ENCODE results near the gene NVL. TPM values are rescaled to one million over a fixed set of nuclear protein-coding genes. Genes with fewer than 3 reads are reported as not detected.

Gene NVL
- total RNA-seq, 2 experiments from 2014 or later = 47.7 to 53.6 TPM

DNA sequence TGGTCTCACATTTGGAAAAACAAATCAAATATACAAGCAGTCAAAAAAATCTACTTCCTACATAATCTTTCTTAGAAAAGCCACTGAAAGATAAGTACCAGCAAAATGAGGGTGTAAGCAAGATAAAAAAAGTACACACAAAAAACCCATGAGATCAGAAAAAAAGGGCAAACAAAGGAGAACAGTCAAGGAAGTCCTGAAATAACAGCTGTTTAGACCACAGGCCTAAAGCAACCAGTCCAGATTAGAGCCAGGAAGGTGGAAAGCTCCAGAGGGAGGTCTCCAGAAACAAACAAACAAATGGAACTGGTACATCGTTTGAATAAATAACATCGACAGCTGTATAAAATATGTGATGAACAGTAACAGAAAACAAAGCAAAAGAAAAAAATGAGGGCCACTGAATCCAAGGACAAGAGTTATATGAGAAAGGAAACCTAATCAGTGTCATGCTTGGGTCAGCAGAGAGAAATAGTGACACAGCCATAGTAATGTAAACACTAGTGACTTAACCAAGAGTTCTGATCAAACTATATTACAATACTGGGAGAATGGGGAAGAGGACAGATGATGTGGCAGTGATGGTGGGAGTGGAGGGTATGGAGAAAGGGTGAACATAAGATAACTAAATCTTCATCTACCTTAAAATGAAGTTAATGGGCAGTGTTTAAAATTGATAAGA, 67.5 kb downstream of the NVL start:
- Mint-ChIP-seq H3K36me3 (peaks cover 46% of the 10 kb centered on the region), H3K4me1 (peaks cover 42% of the 10 kb centered on the region)
- peak; percentile 52 for ATAC-seq

DNA sequence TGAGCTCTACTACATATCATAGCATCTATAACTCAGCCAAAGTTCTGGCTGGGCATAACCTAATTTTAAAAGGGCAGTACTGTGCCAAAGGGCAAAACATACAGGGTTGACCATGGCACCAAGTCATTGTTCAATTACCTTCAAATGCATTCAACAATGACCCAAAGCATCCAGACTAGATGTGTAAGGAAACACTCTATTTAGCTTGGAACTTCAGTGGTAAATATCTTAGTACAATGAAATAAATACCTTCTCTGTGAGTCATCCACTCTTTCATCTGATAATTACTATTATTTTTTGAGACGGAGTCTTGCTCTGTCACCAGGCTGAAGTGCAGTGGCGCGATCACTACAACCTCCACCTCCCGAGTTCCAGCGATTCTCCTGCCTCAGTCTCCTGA, 70.0 kb downstream of the NVL start:
- no peak for ATAC-seq
- Mint-ChIP-seq H3K27ac (no peak overlapping the region), H3K27me3 (no peaks in the 10 kb centered on the region), H3K4me1 (peaks cover 27% of the 10 kb centered on the region), H3K9me3 (ENCODE audit: low read depth) (no peaks in the 10 kb centered on the region), H3K36me3 (peaks cover 42% of the 10 kb centered on the region), H3K4me3 (no peak overlapping the region)
- CTCF ChIA-PET = interaction anchor here (0.8 to 1.2 kb wide), 5 partner anchors 8 to 144 kb away, joined by 3 to 7 read pairs (median 4); no protein-coding TSS in a partner anchor
- DNase-seq = no peak

More for the DNA sequence above, 67.5 kb downstream of the NVL start:
- H3K4me3 Mint-ChIP-seq = no peak overlapping the region
- H3K27ac Mint-ChIP-seq = peak overlapping the region; percentile 78
- CTCF ChIA-PET = no interaction called here
- H3K27me3 Mint-ChIP-seq = no peaks in the 10 kb centered on the region
- DNase-seq = no peak
- no peaks in the 10 kb centered on the region for H3K9me3 Mint-ChIP-seq (ENCODE audit: low read depth)

DNA sequence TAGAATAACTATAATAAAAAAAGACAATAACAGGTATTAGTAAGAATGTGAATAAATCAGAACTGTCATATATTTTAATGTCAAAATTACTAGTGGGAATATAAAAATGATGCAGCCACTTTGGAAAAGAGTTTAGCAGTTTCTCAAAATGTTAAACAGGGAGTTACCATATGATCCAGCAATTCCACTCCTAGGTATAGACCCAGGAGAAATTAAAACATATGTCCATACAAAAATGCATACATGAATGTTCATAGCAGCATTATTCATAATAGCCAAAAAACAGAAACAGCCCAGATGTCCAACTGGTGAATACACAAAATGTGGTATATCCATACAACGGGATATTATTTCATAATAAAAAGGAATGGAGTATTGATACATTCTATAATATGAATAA, 71.6 kb downstream of the NVL start:
- no peaks in the 10 kb centered on the region for H3K9me3 Mint-ChIP-seq (ENCODE audit: low read depth)
- H3K27ac Mint-ChIP-seq = no peak overlapping the region
- no peak for ATAC-seq
- H3K36me3 Mint-ChIP-seq = peaks cover 32% of the 10 kb centered on the region
- no peak overlapping the region for H3K4me3 Mint-ChIP-seq
- no peaks in the 10 kb centered on the region for H3K27me3 Mint-ChIP-seq
- no peak for DNase-seq
- CTCF ChIA-PET = no interaction called here
- peaks cover 21% of the 10 kb centered on the region for H3K4me1 Mint-ChIP-seq

DNA sequence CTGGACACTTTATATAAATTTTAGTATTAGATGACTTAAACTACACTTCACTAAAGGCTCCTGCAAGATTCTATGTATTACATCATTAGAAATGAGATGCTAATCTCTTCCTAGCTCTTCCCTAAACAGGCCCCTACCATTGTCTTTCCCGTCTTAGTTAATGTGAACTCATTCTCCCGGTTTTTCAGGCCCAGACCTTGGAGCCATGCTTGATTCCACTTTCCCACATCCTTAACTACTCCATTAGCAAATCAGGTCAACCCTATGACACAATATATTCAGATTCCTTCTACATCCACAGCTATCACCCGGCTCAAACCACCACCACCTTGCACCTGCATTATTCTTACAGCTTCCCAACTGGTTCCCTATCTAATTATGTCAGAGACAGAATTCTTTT, 73.3 kb downstream of the NVL start:
- Mint-ChIP-seq H3K4me3 (no peak overlapping the region), H3K27me3 (no peaks in the 10 kb centered on the region), H3K36me3 (peaks cover 24% of the 10 kb centered on the region), H3K27ac (no peak overlapping the region), H3K9me3 (ENCODE audit: low read depth) (no peaks in the 10 kb centered on the region), H3K4me1 (peaks cover 6% of the 10 kb centered on the region)
- no peak for ATAC-seq
- CTCF ChIA-PET = no interaction called here
- no peak for DNase-seq

DNA sequence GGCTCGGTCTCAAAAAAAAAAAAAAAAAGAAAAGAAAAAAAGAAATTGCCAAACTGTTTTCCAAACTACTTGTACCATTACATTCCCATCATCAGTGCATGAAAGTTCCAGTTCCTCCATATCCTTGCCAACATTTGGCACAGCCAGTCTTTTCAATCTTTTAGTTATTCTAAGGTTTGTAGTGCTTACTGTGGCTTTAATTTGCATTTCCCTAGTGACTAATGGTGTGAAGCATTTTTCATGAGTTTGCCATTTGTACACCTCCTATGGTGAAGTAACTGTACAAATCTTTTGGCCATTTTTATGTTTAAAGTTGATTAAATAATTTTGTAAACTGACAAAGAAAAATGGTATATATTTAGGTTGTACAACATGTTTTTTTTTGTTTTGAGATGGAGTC, 76.3 kb downstream of the NVL start:
- Mint-ChIP-seq H3K4me1 (no peaks in the 10 kb centered on the region), H3K36me3 (peaks cover 14% of the 10 kb centered on the region), H3K9me3 (ENCODE audit: low read depth) (no peaks in the 10 kb centered on the region), H3K27ac (no peak overlapping the region), H3K4me3 (no peak overlapping the region), H3K27me3 (no peaks in the 10 kb centered on the region)
- no peak for DNase-seq
- ATAC-seq = no peak
- CTCF ChIA-PET = interaction anchor here (1.0 kb wide), 1 partner anchor 43 kb away, joined by 3 read pairs; no protein-coding TSS in a partner anchor

DNA sequence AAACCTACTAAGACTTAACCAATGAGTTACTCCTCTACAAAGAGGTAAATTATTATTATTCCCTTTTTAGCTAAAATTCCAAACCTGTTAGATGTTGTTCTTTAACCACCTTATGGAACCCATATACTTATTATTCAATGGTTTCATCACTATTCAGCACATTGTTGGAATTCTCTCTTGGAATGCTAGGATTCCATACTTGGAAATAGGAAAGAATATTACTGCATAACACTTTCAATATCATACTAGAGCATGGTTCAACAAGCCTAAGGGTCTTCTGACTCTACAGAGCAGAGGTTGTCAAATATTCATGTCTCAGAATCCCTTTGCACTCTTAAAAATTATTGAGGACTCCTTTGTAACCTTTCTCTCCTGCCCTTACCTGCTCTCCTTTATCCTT, 77.5 kb downstream of the NVL start:
- no peak overlapping the region for H3K4me3 Mint-ChIP-seq
- peaks cover 18% of the 10 kb centered on the region for H3K36me3 Mint-ChIP-seq
- H3K4me1 Mint-ChIP-seq = no peaks in the 10 kb centered on the region
- CTCF ChIA-PET = no interaction called here
- no peak for DNase-seq
- H3K27me3 Mint-ChIP-seq = no peaks in the 10 kb centered on the region
- no peak overlapping the region for H3K27ac Mint-ChIP-seq
- ATAC-seq = no peak
- no peaks in the 10 kb centered on the region for H3K9me3 Mint-ChIP-seq (ENCODE audit: low read depth)

DNA sequence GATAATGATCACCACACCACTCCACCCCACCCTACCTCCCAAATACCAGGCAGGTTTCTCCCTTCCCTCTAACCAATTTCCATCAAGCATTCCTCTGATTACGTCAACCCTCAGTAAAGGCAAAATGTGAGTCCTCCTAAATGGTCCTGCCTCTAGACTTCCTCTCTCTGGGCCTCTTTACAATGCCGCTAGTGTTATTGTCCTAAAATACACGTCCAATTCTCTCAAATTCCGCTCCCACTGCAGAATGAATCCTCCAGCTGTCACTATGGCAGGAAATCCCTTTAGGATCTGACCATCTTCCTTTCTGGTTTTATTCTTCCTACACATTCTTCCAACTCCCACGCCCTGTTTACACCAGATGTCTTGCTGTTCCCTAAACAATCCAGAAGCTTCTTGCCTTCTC, 78.2 kb downstream of the NVL start:
- Mint-ChIP-seq H3K27me3 (no peaks in the 10 kb centered on the region), H3K4me3 (no peak overlapping the region), H3K9me3 (ENCODE audit: low read depth) (no peaks in the 10 kb centered on the region), H3K27ac (peak overlapping the region; percentile 5), H3K4me1 (no peaks in the 10 kb centered on the region), H3K36me3 (peaks cover 14% of the 10 kb centered on the region)
- ATAC-seq = no peak
- CTCF ChIA-PET = no interaction called here
- DNase-seq = no peak

DNA sequence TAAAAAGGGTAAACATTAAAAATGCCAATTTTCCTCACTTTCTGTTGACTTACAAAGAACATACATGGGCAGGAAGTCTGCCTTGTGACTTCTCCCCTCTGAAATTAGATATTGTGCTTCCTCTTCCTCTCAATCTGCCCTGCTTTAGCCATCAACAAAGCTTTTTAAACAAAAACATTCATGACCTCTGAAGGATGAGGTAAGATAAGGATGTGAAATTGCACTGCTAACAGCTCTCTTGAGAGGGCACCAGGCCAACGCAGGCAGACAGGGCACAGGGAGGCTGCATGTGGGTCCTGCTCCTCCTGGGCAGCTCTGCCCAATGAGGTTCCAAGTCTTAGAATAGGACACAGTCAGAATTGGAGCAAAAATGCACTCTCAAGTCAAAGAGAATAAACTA, 84.8 kb downstream of the NVL start:
- H3K4me1 Mint-ChIP-seq = peaks cover 10% of the 10 kb centered on the region
- H3K4me3 Mint-ChIP-seq = no peak overlapping the region

DNA sequence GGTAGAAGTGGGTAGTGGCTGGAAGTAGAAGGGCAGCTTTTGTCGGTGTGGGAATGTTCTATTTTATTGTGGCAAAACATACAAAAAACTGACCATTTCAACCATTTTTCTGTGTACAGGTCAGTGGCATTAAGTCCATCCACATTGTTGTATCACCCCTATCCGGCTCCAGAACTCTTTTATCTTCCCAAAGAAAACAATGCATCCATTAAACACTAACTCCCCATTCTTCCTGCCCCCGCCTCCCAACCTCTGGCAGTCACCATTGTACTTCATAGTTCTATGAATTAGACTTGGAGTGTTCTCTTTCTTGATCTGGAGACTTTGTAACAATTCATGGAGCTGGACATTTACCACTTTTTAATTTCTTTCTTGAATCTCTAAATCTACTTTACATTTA, 91.2 kb downstream of the NVL start:
- Mint-ChIP-seq H3K27me3 (no peaks in the 10 kb centered on the region), H3K27ac (no peak overlapping the region), H3K36me3 (peaks cover 6% of the 10 kb centered on the region), H3K9me3 (ENCODE audit: low read depth) (no peaks in the 10 kb centered on the region), H3K4me1 (no peaks in the 10 kb centered on the region), H3K4me3 (no peak overlapping the region)
- CTCF ChIA-PET = no interaction called here
- ATAC-seq (no peak), DNase-seq (no peak)

More for the DNA sequence above, 84.8 kb downstream of the NVL start:
- DNase-seq (peak; percentile 47), ATAC-seq (peak; percentile 63)
- Mint-ChIP-seq H3K36me3 (peaks cover 30% of the 10 kb centered on the region), H3K27me3 (no peaks in the 10 kb centered on the region), H3K27ac (peak overlapping the region; percentile 81), H3K9me3 (ENCODE audit: low read depth) (no peaks in the 10 kb centered on the region)
- CTCF ChIA-PET = interaction anchor here (1.3 kb wide), 1 partner anchor 17 kb away, joined by 3 read pairs; no protein-coding TSS in a partner anchor

DNA sequence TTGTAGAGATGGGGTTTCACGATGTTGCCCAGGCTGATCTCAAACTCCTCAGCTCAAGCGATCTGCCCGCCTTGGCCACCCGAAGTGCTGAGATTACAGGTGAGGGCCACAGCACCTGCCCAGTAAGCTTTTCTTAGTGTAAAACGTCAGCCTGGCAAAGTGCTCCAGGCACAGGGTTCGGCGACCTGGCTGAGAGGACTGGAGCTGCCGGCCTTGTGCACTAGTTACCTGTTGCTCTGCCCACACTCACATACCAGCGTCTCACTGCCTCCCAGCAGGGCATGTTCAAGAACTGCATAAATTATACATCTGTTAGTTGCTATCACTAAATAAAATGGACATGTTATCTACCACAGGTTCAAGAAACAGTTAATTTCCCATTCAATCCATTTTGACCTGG, 91.8 kb downstream of the NVL start:
- H3K4me3 Mint-ChIP-seq = no peak overlapping the region
- H3K4me1 Mint-ChIP-seq = no peaks in the 10 kb centered on the region
- H3K27ac Mint-ChIP-seq = no peak overlapping the region
- H3K36me3 Mint-ChIP-seq = peaks cover 6% of the 10 kb centered on the region
- H3K9me3 Mint-ChIP-seq (ENCODE audit: low read depth) = no peaks in the 10 kb centered on the region
- CTCF ChIA-PET = interaction anchor here (1.6 kb wide), 1 partner anchor 11 kb away, joined by 3 read pairs; no protein-coding TSS in a partner anchor
- H3K27me3 Mint-ChIP-seq = no peaks in the 10 kb centered on the region
- DNase-seq = no peak
- no peak for ATAC-seq

DNA sequence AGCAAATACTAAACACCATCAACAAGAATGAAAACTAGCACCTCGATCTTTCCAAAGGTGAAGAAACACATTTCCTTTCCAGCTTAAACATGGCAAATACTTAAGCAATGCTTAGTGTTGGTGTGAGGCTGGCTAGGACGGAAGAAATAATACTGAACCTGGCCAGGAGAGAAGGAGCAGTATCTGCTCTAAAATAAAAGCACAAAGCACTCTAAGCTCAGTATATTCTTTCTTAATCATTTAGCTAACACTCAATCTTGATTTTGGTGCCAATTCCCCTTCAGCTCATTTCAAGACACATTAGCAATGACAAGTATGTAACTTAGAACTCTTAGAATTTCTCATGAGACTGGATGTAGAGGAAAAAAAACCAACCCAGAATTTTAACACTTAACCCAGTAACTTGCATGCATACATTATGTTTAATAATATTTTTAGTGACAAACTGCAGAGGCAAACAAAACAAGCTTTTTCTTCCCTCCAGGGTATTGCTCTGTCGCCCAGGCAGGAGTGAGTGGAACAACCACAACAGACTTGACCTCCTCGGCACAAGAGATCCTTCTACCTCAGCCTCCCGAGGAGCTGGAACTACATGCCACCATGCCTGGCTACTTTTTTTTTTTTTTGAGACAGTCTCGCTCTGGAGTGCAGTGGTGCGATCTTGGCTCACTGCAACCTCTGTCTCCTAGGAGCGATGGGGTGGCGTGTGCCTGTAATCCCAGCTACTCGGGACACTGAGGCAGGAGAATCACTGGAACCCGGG, 92.7 kb downstream of the NVL start:
- ATAC-seq (no peak), DNase-seq (no peak)
- H3K27ac Mint-ChIP-seq = no peak overlapping the region
- no peaks in the 10 kb centered on the region for H3K9me3 Mint-ChIP-seq (ENCODE audit: low read depth)
- H3K4me3 Mint-ChIP-seq = no peak overlapping the region
- peaks cover 10% of the 10 kb centered on the region for H3K36me3 Mint-ChIP-seq
- no peaks in the 10 kb centered on the region for H3K4me1 Mint-ChIP-seq
- no peaks in the 10 kb centered on the region for H3K27me3 Mint-ChIP-seq
- CTCF ChIA-PET = interaction anchor here (0.9 to 1.6 kb wide), 3 partner anchors 9 to 44 kb away, joined by 3 read pairs; no protein-coding TSS in a partner anchor

DNA sequence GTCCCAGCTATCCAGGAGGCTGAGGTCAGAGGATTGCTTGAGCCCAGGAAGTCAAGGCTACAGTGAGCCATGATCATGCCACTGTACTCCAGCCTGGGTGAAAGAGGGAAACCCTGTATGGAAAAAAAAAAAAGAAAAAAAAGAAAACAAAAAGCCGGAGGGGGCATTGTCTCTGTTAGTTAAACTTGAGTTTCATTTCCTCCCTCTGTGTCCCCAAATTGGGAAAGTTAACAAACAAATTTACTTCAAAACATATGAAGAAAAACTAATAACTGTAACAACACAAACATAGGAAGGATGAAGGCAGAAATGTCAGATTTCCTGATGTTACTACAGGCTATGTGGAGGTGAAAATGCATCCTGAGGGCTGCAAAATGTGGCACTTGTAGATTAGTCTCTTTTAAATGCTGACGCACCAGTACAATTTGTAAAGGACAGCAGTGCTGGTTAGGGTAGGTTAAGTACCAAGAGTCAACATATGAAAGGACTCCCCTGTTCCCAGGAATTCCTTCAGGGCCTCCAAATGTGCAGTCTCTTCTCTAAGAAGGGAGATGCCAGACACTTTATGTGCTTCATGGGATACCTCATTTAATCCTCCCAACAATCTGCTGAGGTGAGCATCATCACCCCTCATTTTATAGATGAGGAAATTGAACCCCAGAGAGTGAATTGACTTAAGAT, 94.0 kb downstream of the NVL start:
- no peaks in the 10 kb centered on the region for H3K27me3 Mint-ChIP-seq
- H3K4me1 Mint-ChIP-seq = no peaks in the 10 kb centered on the region
- H3K4me3 Mint-ChIP-seq = no peak overlapping the region
- peaks cover 12% of the 10 kb centered on the region for H3K36me3 Mint-ChIP-seq
- no peak for ATAC-seq
- H3K27ac Mint-ChIP-seq = peak overlapping the region; percentile 24
- H3K9me3 Mint-ChIP-seq (ENCODE audit: low read depth) = no peaks in the 10 kb centered on the region
- no peak for DNase-seq
- CTCF ChIA-PET = no interaction called here

DNA sequence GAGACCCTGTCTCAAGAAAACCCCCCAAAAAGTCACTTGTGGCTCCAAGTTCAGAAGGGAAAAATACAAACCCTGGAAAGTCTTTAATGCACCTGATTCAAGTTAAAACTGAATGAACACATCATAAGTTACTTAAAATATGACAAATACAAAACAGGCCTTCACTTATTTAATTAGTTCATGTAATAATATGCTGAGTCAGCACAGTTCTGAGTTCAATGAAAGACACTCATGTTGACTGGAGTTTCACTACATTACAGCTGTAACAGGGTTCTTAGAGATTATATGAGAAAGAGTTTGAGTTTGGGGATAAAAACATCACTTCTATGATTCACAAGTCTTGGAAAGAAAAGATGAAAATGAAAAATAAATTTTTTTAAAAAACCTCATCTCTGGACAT, 96.0 kb downstream of the NVL start:
- no peaks in the 10 kb centered on the region for H3K9me3 Mint-ChIP-seq (ENCODE audit: low read depth)
- ATAC-seq = no peak
- CTCF ChIA-PET = interaction anchor here (1.1 to 1.4 kb wide), 2 partner anchors 9 to 35 kb away, joined by 3 read pairs; no protein-coding TSS in a partner anchor
- H3K4me3 Mint-ChIP-seq = no peak overlapping the region
- H3K27me3 Mint-ChIP-seq = no peaks in the 10 kb centered on the region
- H3K4me1 Mint-ChIP-seq = no peaks in the 10 kb centered on the region
- no peak for DNase-seq
- H3K27ac Mint-ChIP-seq = no peak overlapping the region
- H3K36me3 Mint-ChIP-seq = peaks cover 15% of the 10 kb centered on the region

All from activated CD8-positive, alpha-beta memory T cell treated with anti-CD3 and anti-CD28 coated beads, Interleukin-2, amount 10 ng/mL, durations not matched to agents 7 days and 5 days (primary cell).